Central memory CD8-positive, alpha-beta T cell (primary cell): ENCODE measurements around the gene SULF2.
A peak's percentile ranks its signal among the peaks of the same experiment; 100 is the strongest.

ENCODE experiments used
- ATAC-seq: fragments of 150-1000 bp; cut with Tn5 transposase; replicated peaks from 2 replicates; pipeline ENCODE4 v1.10.0; 2022; ENCODE audit warnings: mild to moderate bottlenecking, moderate FRiP score, moderate number of reproducible peaks; ENCODE audit not compliant: poor library complexity, severe bottlenecking; ENCODE audit errors: extremely low read depth
- DNase-seq, 2 donors: peaks; one replicate each; pipeline ENCODE4 v3.0.0; 2021; ENCODE audit warnings: low spot score in 2 of 2
- H3K27ac Mint-ChIP-seq: one replicate; pipeline ENCODE4 v1.8.0; 2022; ENCODE audit warnings: low read depth, mild to moderate bottlenecking, moderate library complexity, mixed read lengths
- H3K27me3 Mint-ChIP-seq: one replicate; pipeline ENCODE4 v1.8.0; 2022; ENCODE audit warnings: mixed read lengths
- H3K36me3 Mint-ChIP-seq: one replicate; pipeline ENCODE4 v1.8.0; 2022; ENCODE audit warnings: mild to moderate bottlenecking, moderate library complexity, mixed read lengths; ENCODE audit not compliant: insufficient read depth
- H3K4me1 Mint-ChIP-seq: one replicate; pipeline ENCODE4 v1.8.0; 2022; ENCODE audit warnings: mixed read lengths
- H3K4me3 Mint-ChIP-seq: one replicate; pipeline ENCODE4 v1.8.0; 2022; ENCODE audit warnings: mild to moderate bottlenecking, moderate library complexity, mixed read lengths
- H3K9me3 Mint-ChIP-seq: one replicate; pipeline ENCODE4 v1.8.0; 2022; ENCODE audit warnings: mixed read lengths

SULF2 gene

DNA sequence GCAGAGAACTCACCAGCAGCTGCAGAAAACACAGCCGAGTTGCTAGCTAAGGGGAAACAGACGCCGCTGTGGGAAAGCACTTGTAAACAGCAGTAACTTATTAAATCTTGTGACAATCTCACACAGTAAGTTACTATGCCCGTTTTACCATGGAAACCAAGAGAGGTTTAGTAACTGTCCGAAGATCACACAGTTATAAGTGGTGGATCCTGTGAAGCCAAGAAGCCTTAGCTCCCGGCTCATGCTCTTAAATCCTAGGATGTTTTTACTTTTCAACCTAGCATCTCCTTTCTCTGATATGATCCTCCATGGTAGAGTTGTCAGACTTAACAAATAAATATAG is 1.5 kb upstream of the SULF2 start:
- no peaks in the 10 kb centered on the region for H3K36me3 Mint-ChIP-seq
- H3K27me3 Mint-ChIP-seq, result peaks cover 91% of the 10 kb centered on the region
- no peaks in the 10 kb centered on the region for H3K4me1 Mint-ChIP-seq
- DNase-seq (no peak), ATAC-seq (no peak)
- no peaks in the 10 kb centered on the region for H3K9me3 Mint-ChIP-seq
- H3K4me3 Mint-ChIP-seq, result no peak overlapping the region
- H3K27ac Mint-ChIP-seq, result no peak overlapping the region

GRCh38 chr20:47785854-47786764 is 828 bp upstream of the SULF2 start:
- no peaks in the 10 kb centered on the region for H3K36me3 Mint-ChIP-seq
- no peaks in the 10 kb centered on the region for H3K9me3 Mint-ChIP-seq
- no peak for DNase-seq
- peak overlapping the region; percentile 64 for H3K4me3 Mint-ChIP-seq
- no peaks in the 10 kb centered on the region for H3K4me1 Mint-ChIP-seq
- no peak overlapping the region for H3K27ac Mint-ChIP-seq
- no peak for ATAC-seq
- peaks cover 85% of the 10 kb centered on the region for H3K27me3 Mint-ChIP-seq

DNA sequence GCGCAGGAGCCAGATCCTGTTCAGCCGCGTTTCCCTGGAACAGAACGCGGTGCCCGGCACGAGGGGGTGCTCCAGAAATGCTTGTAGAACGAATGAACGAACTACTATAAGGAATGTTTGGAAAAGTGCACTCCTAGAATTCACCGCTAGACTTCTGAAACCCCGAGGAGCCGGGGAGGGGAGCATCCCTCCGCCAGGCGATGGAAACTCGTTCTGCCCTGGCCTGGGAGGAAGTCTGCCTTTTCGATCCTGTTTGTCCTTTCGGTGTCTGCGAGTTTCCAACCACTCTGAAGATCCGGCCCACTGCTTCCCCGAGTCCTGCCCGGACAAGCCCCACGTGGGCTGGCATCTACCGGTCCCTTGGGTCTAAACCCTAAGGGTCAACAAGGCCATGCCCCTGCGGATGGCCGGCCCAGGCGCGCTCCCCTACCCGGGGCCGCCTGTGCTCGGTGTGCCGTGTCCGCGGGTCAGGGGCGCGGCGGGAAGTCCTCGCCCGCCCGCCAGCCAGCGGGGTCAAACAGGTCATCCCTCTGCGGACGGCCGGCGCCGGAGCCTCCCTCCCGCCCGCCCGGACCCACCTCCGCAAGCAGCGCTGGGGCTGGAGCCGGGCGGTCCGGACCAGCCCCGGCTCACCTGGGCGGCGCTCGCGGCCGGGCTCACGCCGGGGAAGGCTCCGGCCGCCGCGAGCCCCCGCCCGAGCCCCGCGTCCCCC is 526 bp downstream of the SULF2 start:
- H3K36me3 Mint-ChIP-seq, result no peaks in the 10 kb centered on the region
- no peak overlapping the region for H3K4me3 Mint-ChIP-seq
- no peak overlapping the region for H3K27ac Mint-ChIP-seq
- ATAC-seq, result peak; percentile 28
- H3K9me3 Mint-ChIP-seq, result no peaks in the 10 kb centered on the region
- H3K27me3 Mint-ChIP-seq, result peaks cover 72% of the 10 kb centered on the region
- H3K4me1 Mint-ChIP-seq, result no peaks in the 10 kb centered on the region
- DNase-seq, result no peak

GRCh38 chr20:47783828-47784598 is 1.3 kb downstream of the SULF2 start:
- H3K36me3 Mint-ChIP-seq, result no peaks in the 10 kb centered on the region
- no peaks in the 10 kb centered on the region for H3K4me1 Mint-ChIP-seq
- peak overlapping the region; percentile 28 for H3K4me3 Mint-ChIP-seq
- H3K27ac Mint-ChIP-seq, result no peak overlapping the region
- H3K9me3 Mint-ChIP-seq, result no peaks in the 10 kb centered on the region
- H3K27me3 Mint-ChIP-seq, result peaks cover 64% of the 10 kb centered on the region
- ATAC-seq, result no peak
- DNase-seq, result no peak

GRCh38 chr20:47782920-47783552 is 2.2 kb downstream of the SULF2 start:
- Mint-ChIP-seq H3K36me3 (no peaks in the 10 kb centered on the region), H3K4me1 (no peaks in the 10 kb centered on the region), H3K4me3 (no peak overlapping the region), H3K27me3 (peaks cover 54% of the 10 kb centered on the region), H3K9me3 (no peaks in the 10 kb centered on the region), H3K27ac (no peak overlapping the region)
- DNase-seq (no peak), ATAC-seq (no peak)

GRCh38 chr20:47782076-47782475 is 3.2 kb downstream of the SULF2 start:
- H3K27ac Mint-ChIP-seq, result no peak overlapping the region
- peaks cover 45% of the 10 kb centered on the region for H3K27me3 Mint-ChIP-seq
- H3K4me3 Mint-ChIP-seq, result no peak overlapping the region
- ATAC-seq, result no peak
- no peaks in the 10 kb centered on the region for H3K36me3 Mint-ChIP-seq
- no peaks in the 10 kb centered on the region for H3K4me1 Mint-ChIP-seq
- no peaks in the 10 kb centered on the region for H3K9me3 Mint-ChIP-seq
- DNase-seq, result no peak

- H3K4me1 Mint-ChIP-seq, result no peaks in the 10 kb centered on the region
- H3K27me3 Mint-ChIP-seq, result peaks cover 40% of the 10 kb centered on the region
- H3K9me3 Mint-ChIP-seq, result no peaks in the 10 kb centered on the region
- no peak overlapping the region for H3K27ac Mint-ChIP-seq
- no peak overlapping the region for H3K4me3 Mint-ChIP-seq
- H3K36me3 Mint-ChIP-seq, result no peaks in the 10 kb centered on the region
- ATAC-seq (no peak), DNase-seq (no peak)
These were observed 3.6 kb downstream of the SULF2 start for GRCh38 chr20:47781632-47782031.

DNA sequence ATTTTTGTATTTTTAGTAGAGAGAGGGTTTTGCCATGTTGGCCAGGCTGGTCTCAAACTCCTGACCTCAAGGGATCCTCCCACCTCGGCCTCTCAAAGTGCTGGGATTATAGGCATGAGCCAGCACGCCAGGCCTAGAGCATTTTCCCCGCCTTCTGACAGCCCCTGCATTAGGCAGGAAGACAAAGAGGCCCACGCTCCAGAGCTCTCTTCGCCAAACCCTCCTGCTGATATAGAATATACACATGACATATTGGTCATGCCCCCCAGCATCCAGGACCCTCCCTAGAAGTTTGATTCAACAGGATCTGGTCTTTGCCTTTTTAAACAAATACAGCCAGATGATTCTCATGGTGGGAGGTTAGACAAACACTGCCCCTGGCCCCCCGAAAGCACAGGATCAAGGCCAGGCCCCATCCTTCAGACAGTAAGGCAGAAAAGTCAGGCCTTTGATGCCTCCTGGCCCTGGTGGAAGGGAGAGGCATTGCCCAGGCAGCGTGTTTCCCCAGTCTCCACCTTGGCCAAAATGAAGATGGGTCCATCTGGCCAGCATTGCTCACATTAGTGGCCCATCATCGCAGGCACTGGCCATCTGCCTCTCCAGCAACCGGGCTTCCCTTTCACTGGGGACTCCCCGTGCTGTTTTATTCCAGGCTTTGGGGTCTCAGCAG is 4.4 kb downstream of the SULF2 start:
- Mint-ChIP-seq H3K27me3 (peaks cover 33% of the 10 kb centered on the region), H3K4me3 (no peak overlapping the region), H3K36me3 (no peaks in the 10 kb centered on the region), H3K9me3 (no peaks in the 10 kb centered on the region), H3K27ac (no peak overlapping the region), H3K4me1 (no peaks in the 10 kb centered on the region)
- no peak for ATAC-seq
- no peak for DNase-seq

DNA sequence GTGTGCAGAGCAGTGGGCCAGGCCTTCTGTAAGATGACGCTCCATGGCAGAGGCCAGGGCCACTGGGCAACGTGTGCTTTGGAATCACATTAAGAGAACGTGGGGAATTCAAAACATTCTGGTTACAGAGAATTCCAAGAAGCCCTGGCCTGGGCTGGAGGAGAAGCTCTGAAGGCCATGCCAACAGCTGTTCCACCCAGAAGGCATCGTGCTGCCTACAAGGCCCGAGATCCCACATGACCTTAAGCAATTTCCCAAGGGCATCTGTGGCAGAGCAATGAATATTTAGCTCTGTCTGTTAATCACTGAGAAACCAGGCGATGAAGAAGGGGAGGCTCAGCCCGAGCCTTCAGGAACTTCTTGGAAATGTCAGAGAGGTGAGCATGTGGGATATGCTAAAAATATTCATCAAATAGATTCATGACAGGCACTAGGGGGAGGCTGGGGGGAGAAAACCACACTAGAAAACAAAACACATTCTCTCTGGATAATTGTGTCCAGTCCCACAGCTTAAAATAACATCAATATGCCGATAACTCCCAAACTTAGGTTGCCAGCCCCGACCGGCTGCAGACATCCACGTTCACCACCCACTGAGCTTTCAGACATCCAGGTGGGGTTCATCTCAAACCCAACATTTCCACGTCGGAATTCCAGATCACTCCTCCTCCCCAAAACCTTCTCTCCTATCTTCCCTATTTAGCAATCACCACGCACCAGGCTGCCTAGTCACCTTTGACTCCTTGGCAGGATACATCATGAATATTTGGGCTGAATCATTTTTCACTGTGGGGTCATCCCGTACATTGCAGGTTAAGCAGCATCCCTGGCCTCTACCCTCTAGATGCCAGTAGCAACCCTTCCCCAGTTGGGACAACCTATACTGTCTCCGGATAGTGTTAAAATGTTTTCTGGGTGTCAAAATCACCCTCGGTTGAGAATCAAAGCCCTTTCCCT is 6.6 kb downstream of the SULF2 start:
- Mint-ChIP-seq H3K27ac (no peak overlapping the region), H3K36me3 (no peaks in the 10 kb centered on the region), H3K4me3 (no peak overlapping the region), H3K27me3 (peaks cover 20% of the 10 kb centered on the region), H3K4me1 (no peaks in the 10 kb centered on the region), H3K9me3 (no peaks in the 10 kb centered on the region)
- DNase-seq (no peak), ATAC-seq (no peak)

GRCh38 chr20:47777220-47777619 is 8.1 kb downstream of the SULF2 start:
- no peak overlapping the region for H3K27ac Mint-ChIP-seq
- no peak overlapping the region for H3K4me3 Mint-ChIP-seq
- ATAC-seq (no peak), DNase-seq (no peak)
- H3K9me3 Mint-ChIP-seq, result no peaks in the 10 kb centered on the region
- no peaks in the 10 kb centered on the region for H3K36me3 Mint-ChIP-seq
- peaks cover 17% of the 10 kb centered on the region for H3K27me3 Mint-ChIP-seq
- no peaks in the 10 kb centered on the region for H3K4me1 Mint-ChIP-seq

- Mint-ChIP-seq H3K4me1 (no peaks in the 10 kb centered on the region), H3K9me3 (no peaks in the 10 kb centered on the region), H3K4me3 (no peak overlapping the region), H3K27me3 (peaks cover 12% of the 10 kb centered on the region), H3K27ac (no peak overlapping the region), H3K36me3 (no peaks in the 10 kb centered on the region)
- no peak for DNase-seq
- ATAC-seq, result no peak
These were observed 8.6 kb downstream of the SULF2 start for GRCh38 chr20:47776639-47777038.
